ENCODE data around the gene PID1.

Gene PID1

GRCh38 chr2:229169751-229170150, 101.3 kb downstream of the PID1 start:
- no peak for DNase-seq (ENCODE audit: low read depth in 3 of 3)

GRCh38 chr2:229164545-229165249, 106.4 kb downstream of the PID1 start:
- DNase-seq (ENCODE audit: low read depth in 3 of 3), result no peak

DNA sequence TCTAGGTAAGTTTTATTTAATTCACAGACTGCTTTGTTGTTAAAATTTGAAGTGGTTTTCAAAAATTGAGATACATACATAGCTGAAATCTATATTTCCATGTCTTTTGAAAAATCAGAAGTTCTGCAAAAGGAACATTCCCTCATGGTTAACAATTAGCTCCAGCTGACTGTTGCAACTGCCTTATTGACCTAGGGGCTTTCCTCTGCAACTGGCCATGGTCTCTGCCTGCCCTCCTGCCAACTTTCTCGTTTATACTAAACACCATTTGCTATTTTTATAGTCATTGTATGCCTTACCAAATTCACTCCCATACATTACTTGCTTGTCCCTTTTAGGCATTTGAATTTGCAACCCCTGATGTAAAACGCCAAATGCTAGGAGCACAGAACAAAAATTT, 107.2 kb downstream of the PID1 start:
- no peak for DNase-seq (ENCODE audit: low read depth in 3 of 3)

- no peak for DNase-seq (ENCODE audit: low read depth in 3 of 3)
These were observed 109.1 kb downstream of the PID1 start for GRCh38 chr2:229162015-229162414.

GRCh38 chr2:229160984-229161383, 110.1 kb downstream of the PID1 start:
- no peak for DNase-seq (ENCODE audit: low read depth in 3 of 3)

GRCh38 chr2:229160180-229160579, 110.9 kb downstream of the PID1 start:
- no peak for DNase-seq (ENCODE audit: low read depth in 3 of 3)

- DNase-seq (ENCODE audit: low read depth in 3 of 3), result no peak
These were observed 111.7 kb downstream of the PID1 start for GRCh38 chr2:229159405-229159804.

DNA sequence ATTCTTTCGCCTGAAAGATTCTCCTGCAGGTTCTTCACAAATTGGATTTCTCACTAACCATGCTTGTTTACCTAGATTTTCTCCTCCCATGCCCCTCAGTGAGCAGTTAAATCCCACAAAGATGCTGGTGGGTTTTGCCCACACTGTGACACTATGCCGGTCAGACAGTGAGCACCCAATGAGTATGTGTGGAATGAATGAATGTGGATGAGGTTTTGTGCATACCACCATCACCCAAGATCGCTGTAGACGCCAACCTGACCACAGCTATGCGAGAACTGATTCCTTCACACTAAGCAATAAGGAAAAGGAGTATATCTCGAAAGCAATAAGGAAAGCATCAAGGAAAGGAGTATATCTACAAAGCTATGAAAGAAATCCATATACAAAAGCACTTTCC, 116.7 kb downstream of the PID1 start:
- DNase-seq (ENCODE audit: low read depth in 3 of 3), result no peak

GRCh38 chr2:229153951-229154350, 117.1 kb downstream of the PID1 start:
- no peak for DNase-seq (ENCODE audit: low read depth in 3 of 3)

- no peak for DNase-seq (ENCODE audit: low read depth in 3 of 3)
These were observed 117.8 kb downstream of the PID1 start for GRCh38 chr2:229153267-229153666.

DNA sequence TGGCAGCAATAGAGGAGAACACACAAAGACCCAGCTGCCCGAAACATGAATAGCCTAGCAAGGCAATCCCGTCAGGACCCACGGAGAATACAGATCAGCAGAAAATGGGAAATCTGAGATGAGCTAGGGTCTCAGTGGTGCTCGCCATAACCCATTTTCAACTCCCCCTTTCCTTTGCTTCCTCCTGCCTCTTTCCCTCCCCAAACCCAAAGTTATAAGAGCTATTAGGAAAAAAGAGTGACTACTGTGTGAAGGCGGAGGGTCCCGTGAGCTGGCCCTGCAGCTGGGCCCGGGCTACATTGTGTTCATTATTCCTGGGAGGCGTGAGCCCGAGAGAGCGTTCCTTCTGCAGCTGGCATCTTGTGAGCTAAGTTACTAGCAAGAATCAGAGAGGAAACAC, 118.4 kb downstream of the PID1 start:
- no peak for DNase-seq (ENCODE audit: low read depth in 3 of 3)

- no peak for DNase-seq (ENCODE audit: low read depth in 3 of 3)
These were observed 120.8 kb downstream of the PID1 start for GRCh38 chr2:229150317-229150716.

GRCh38 chr2:229141424-229142025, 129.6 kb downstream of the PID1 start:
- DNase-seq (ENCODE audit: low read depth in 3 of 3), result no peak

DNA sequence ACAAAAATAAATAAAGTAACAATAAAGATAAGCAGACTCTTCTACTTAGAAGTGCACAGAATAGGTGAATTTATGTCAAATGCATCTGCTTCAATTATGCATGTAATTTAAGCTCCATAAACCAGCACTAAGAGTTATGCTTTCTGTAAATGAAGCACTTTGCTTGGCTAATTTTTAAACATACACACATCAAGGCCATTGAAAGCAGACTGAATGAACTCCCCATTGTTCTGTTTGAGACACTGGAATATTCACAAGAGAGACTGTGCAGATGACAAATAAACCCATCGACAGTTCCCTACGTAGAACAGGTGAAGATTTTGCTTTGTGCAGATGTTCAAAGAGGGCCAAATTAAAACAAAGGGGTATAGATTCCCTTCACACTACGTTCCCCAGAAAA, 133.4 kb downstream of the PID1 start:
- DNase-seq (ENCODE audit: low read depth in 3 of 3), result no peak

DNA sequence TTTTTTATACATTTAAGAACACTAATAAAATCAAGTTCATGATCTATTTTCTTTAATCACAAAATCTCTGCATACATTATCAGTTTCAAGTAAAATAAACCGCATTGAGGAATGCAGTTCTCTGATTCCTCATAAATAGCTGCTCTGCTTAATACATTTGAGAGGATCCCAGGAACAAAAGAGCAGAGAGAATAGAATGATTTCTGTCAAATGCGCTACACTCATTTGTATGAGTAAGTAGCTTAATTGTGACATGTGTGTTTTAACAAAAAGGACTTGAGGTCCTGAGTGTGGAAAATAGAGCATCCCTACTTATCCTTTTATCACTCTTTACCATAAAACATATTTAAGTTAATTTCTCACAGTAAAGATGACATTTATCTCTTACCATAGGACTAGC, 134.0 kb downstream of the PID1 start:
- no peak for DNase-seq (ENCODE audit: low read depth in 3 of 3)

DNA sequence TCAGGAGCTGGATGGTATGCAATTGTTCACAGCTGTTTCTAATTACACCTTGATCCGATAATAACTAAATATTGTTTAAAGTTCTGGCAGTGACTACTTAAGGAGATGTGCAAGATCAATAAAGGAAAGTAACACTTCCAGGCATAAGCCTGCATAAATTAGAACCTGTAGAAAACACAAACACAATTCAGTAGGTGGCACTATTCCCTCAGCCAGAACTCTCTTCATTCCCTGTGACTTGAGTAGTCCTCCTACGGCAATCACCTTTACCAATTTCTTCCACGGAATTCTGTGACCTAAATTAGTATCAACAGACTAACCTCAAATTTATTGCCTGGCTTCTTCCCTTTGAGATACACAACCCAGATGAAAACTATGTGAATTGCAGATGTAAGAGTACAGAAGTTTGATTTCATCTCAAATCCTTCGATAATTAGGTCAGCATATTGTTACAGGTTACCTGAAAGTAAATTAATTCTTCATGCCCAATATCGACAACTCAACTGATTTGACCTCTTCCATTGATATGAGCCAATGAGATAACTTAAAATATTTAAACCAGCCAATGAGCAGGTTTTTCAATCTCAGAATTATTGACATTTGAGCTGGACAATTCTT, 137.8 kb downstream of the PID1 start:
- no peak for DNase-seq (ENCODE audit: low read depth in 3 of 3)

DNA sequence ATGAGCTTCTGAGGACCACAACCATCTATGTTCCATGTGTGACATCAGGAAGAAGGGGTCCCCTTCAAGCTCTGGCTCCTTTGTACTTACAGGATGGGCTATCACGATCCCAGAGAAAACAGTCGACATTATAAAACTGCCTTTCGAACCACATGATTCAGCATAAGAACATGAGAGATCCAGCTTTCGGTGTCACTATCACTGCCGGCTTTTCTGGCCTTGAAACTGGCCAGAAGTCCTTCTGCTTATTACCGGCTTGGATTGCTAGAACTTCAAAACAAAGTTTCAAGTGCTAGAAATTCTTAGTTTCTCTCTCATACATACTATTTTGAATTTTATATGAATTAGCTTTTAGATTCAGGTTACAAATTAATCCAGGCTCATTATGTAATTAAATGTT, 138.9 kb downstream of the PID1 start:
- no peak for DNase-seq (ENCODE audit: low read depth in 3 of 3)

- DNase-seq (ENCODE audit: low read depth in 3 of 3), result no peak
These were observed 140.6 kb downstream of the PID1 start for GRCh38 chr2:229130522-229130921.

DNA sequence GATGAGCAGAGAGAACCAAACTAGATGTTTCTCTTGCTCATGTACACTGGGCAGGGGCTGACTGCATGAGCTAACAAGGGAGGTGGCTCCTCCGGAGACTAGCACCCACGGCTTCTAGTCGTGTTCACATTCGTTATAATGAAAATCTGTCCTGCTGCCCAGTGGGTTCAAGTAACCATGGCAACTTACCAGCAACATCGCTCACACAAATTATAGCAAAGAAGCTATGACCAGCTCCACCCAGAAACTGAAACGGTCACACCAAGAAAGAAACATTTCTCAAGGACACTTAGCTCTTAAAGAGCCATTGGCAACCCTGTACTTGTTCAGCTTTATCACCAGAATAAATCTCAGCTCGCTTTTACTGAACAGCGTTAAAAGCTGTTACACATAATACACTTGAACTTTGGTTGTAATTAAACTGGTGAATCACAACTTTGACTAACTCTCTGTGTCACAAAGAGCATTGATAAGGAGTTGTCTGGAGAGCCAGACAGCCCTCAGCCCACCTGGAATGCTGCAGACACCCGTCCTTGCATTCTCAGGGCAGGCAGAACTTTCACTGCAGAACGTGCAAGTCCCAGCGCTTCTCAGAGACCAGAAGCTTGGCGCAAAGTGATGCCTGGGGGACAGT, 141.2 kb downstream of the PID1 start:
- no peak for DNase-seq (ENCODE audit: low read depth in 3 of 3)

DNA sequence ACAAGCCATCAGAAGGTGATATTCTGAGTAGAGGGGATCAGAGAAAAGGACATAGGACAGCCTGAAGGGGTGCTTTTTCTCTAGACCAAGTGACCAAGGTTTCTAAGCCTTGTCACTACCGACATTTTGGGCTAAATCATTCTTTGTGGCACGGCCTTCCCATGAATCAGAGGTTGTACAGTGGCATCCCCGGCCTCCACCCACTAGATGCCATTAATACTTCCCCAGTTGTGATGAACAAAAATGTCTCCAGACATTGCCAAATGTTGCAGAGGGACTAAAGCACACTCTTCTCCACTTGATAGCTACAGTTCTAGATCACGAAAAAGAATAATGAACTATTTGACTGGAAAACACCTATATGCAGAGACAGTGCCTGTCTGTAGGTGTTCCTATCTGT, 143.6 kb downstream of the PID1 start:
- DNase-seq (ENCODE audit: low read depth in 3 of 3), result no peak

GRCh38 chr2:229126066-229126465, 145.0 kb downstream of the PID1 start:
- DNase-seq (ENCODE audit: low read depth in 3 of 3), result no peak

DNA sequence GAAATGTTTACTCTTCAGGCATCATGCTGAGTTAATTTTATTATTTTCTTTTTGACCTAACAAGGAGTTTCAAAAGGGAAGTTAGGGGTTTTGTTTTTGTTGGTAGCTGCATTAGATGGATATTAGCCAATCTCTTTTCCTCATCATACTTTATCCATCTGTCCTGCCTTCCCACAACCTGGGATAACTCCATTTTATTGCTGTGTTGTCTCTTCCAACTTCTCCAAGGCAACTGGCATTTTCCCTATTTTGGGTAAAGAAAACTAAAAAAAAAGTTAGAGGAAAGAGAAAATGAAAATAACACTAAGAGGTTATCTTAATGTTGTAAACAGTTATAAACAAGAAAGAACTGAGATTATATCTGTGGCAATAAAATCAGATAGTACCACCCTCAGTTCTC, 147.0 kb downstream of the PID1 start:
- DNase-seq (ENCODE audit: low read depth in 3 of 3), result no peak

GRCh38 chr2:229118927-229119326, 152.2 kb downstream of the PID1 start:
- DNase-seq (ENCODE audit: low read depth in 3 of 3), result no peak

All from stimulated activated CD4-positive, alpha-beta T cell treated with anti-CD3 and anti-CD28 coated beads, TNF-alpha, amount 100 ng/mL, for 4 hours (primary cell).